HEK293 (cell line): ENCODE results near the gene HSPA2.
A peak's percentile ranks its signal among the peaks of the same experiment; 100 is the strongest.

Source experiments
- BCL11A ChIP-seq: fragments of 450-650 bp; formaldehyde crosslinking; IDR thresholded peaks from 2 replicates; pipeline ENCODE4 v1.5.1; 2016; ENCODE audit warnings: low read depth, missing biosample characterization, missing genetic modification characterization
- FEZF1 ChIP-seq: fragments of 450-650 bp; formaldehyde crosslinking; IDR thresholded peaks from 2 replicates; pipeline ENCODE4 v1.5.1; 2016; ENCODE audit warnings: missing biosample characterization, missing genetic modification characterization
- GLIS2 ChIP-seq: fragments of 450-650 bp; formaldehyde crosslinking; IDR thresholded peaks from 2 replicates; pipeline ENCODE4 v1.5.1; 2016; ENCODE audit warnings: missing biosample characterization, missing genetic modification characterization
- KLF7 ChIP-seq: fragments of 450-650 bp; formaldehyde crosslinking; IDR thresholded peaks from 2 replicates; pipeline ENCODE4 v1.5.1; 2016; ENCODE audit warnings: missing biosample characterization, missing genetic modification characterization, borderline replicate concordance
- OVOL3 ChIP-seq: fragments of 450-650 bp; formaldehyde crosslinking; IDR thresholded peaks from 2 replicates; pipeline ENCODE4 v1.5.1; 2016; ENCODE audit warnings: missing biosample characterization, missing genetic modification characterization
- ZFHX2 ChIP-seq: fragments of 450-650 bp; formaldehyde crosslinking; conservative IDR thresholded peaks from 2 replicates; pipeline ENCODE4 v1.5.1; 2016; ENCODE audit warnings: missing biosample characterization, missing genetic modification characterization
- ZNF140 ChIP-seq: fragments of 450-650 bp; formaldehyde crosslinking; IDR thresholded peaks from 2 replicates; pipeline ENCODE4 v1.5.1; 2016; ENCODE audit warnings: missing biosample characterization, missing genetic modification characterization
- ZNF214 ChIP-seq: fragments of 450-650 bp; formaldehyde crosslinking; IDR thresholded peaks from 2 replicates; pipeline ENCODE4 v1.5.1; 2017; ENCODE audit warnings: missing biosample characterization, mild to moderate bottlenecking, missing genetic modification characterization, borderline replicate concordance
- ZNF350 ChIP-seq: fragments of 450-650 bp; formaldehyde crosslinking; IDR thresholded peaks from 2 replicates; pipeline ENCODE4 v1.5.0; 2017; ENCODE audit warnings: missing biosample characterization, mild to moderate bottlenecking, missing genetic modification characterization
- ZNF366 ChIP-seq: fragments of 450-650 bp; formaldehyde crosslinking; conservative IDR thresholded peaks from 2 replicates; pipeline ENCODE4 v1.5.1; 2016; ENCODE audit warnings: missing biosample characterization, missing genetic modification characterization
- ZNF473 ChIP-seq: fragments of 450-650 bp; formaldehyde crosslinking; IDR thresholded peaks from 2 replicates; pipeline ENCODE4 v1.5.1; 2017; ENCODE audit warnings: missing biosample characterization, missing genetic modification characterization
- ZNF600 ChIP-seq: fragments of 450-650 bp; formaldehyde crosslinking; IDR thresholded peaks from 2 replicates; pipeline ENCODE4 v1.5.1; 2016; ENCODE audit warnings: missing biosample characterization, missing genetic modification characterization
- ZNF610 ChIP-seq: fragments of 450-650 bp; formaldehyde crosslinking; IDR thresholded peaks from 2 replicates; pipeline ENCODE4 v1.5.1; 2016; ENCODE audit warnings: missing biosample characterization, missing genetic modification characterization, borderline replicate concordance
- ZNF629 ChIP-seq: fragments of 450-650 bp; formaldehyde crosslinking; IDR thresholded peaks from 2 replicates; pipeline ENCODE4 v1.5.1; 2017; ENCODE audit warnings: missing biosample characterization, missing genetic modification characterization
- ZNF777 ChIP-seq: fragments of 450-650 bp; formaldehyde crosslinking; IDR thresholded peaks from 2 replicates; pipeline ENCODE4 v1.5.1; 2017; ENCODE audit warnings: missing biosample characterization, missing genetic modification characterization, borderline replicate concordance
- ZSCAN30 ChIP-seq: fragments of 450-650 bp; IDR thresholded peaks from 2 replicates; pipeline ENCODE4 v1.5.1; 2018; ENCODE audit warnings: missing biosample characterization, mild to moderate bottlenecking, missing genetic modification characterization, moderate library complexity
- TF ChIP-seq, protein P1 (sequence below): fragments of 450-650 bp; formaldehyde crosslinking; IDR thresholded peaks from 2 replicates; pipeline ENCODE4 v1.5.1; 2016; ENCODE audit warnings: missing biosample characterization, missing genetic modification characterization
- TF ChIP-seq, protein P2 (sequence below): fragments of 450-650 bp; formaldehyde crosslinking; IDR thresholded peaks from 2 replicates; pipeline ENCODE4 v1.5.1; 2016; ENCODE audit warnings: missing biosample characterization, missing genetic modification characterization
- TF ChIP-seq, protein P3 (sequence below): fragments of 450-650 bp; formaldehyde crosslinking; IDR thresholded peaks from 2 replicates; pipeline ENCODE4 v1.5.1; 2016; ENCODE audit warnings: missing biosample characterization, missing genetic modification characterization
- TF ChIP-seq, protein P4 (sequence below): fragments of 450-650 bp; formaldehyde crosslinking; IDR thresholded peaks from 2 replicates; pipeline ENCODE4 v1.5.1; 2016; ENCODE audit warnings: missing biosample characterization, missing genetic modification characterization
- TF ChIP-seq, protein P5 (sequence below): fragments of 450-650 bp; formaldehyde crosslinking; IDR thresholded peaks from 2 replicates; pipeline ENCODE4 v1.5.1; 2016; ENCODE audit warnings: missing biosample characterization, missing genetic modification characterization
- TF ChIP-seq, protein P6 (sequence below): fragments of 450-650 bp; formaldehyde crosslinking; conservative IDR thresholded peaks from 2 replicates; pipeline ENCODE4 v1.5.1; 2016; ENCODE audit warnings: low read depth, missing biosample characterization, missing genetic modification characterization

Gene HSPA2

DNA sequence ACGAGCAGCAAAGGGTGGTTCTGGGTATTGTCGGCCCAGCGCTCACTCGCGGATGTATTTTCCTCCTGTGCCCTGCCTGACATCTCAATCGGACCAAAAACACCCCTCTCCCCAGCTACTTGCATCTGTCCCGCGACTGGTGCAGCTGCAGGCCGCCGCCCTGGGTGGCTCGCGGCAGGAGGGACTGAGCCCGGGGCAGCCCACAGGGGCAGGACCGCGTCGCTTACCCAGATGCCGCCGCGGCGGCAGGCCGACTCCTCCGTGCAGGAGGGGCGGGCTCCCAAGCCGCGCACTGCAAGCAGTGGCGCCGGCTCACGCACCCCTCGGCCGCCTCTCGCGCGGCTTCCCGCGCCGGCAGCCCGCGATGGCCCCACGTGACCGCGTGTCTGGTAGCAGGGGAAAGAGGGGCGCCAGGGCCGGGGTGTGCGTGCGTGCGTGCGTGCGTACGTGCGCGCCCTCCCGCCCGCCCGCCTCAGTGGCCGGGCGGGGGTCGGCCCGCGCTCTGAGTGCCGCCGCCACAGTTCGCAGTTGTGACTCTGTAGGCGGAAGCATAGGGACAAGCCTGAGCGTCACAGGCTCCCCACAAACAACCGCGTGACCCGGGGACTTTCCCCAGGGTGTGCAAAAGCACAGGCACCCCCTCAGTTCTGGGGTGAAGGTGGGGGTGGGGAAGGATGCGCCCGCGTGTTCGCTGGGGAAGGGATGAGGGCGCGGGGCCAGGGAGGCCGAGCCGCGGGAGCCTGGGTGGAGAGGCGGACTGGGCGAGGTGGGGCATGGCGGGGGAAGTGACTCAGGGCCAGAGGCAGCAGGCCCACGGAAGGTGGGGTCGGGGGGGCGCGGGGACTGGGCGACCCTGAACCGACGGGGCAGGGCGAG lies 36.9 kb upstream of the HSPA2 start, which contains the start of gene ZBTB25 (continued):
- TF ChIP-seq ZNF777 (tag by site-specific recombination), result 0 out of 2 replicates have a peak, but pooled peaks have one; percentile 15
- no peak for TF ChIP-seq ZNF473 (tag by site-specific recombination)
- peak; percentile 84 for TF ChIP-seq ZFHX2 (tag by site-specific recombination)
- peak; percentile 55; the same call in 1 of the 2 replicates for TF ChIP-seq KLF7
- TF ChIP-seq, protein P1, sequence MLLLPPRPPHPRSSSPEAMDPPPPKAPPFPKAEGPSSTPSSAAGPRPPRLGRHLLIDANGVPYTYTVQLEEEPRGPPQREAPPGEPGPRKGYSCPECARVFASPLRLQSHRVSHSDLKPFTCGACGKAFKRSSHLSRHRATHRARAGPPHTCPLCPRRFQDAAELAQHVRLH (tag by site-specific recombination), result 0 out of 2 replicates have a peak, but pooled peaks have one; percentile 49
- TF ChIP-seq, protein P2, sequence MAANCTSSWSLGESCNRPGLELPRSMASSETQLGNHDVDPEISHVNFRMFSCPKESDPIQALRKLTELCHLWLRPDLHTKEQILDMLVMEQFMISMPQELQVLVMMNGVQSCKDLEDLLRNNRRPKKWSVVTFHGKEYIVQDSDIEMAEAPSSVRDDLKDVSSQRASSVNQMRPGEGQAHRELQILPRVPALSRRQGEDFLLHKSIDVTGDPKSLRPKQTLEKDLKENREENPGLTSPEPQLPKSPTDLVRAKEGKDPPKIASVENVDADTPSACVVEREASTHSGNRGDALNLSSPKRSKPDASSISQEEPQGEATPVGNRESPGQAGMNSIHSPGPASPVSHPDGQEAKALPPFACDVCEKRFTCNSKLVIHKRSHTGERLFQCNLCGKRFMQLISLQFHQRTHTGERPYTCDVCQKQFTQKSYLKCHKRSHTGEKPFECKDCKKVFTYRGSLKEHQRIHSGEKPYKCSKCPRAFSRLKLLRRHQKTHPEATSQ, result peak; percentile 68; the same call in 1 of the 2 replicates
- no peak for TF ChIP-seq ZNF350 (tag by site-specific recombination)
- TF ChIP-seq GLIS2 (tag by site-specific recombination), result peak; percentile 26; the same call in 1 of the 2 replicates
- TF ChIP-seq, protein P3, sequence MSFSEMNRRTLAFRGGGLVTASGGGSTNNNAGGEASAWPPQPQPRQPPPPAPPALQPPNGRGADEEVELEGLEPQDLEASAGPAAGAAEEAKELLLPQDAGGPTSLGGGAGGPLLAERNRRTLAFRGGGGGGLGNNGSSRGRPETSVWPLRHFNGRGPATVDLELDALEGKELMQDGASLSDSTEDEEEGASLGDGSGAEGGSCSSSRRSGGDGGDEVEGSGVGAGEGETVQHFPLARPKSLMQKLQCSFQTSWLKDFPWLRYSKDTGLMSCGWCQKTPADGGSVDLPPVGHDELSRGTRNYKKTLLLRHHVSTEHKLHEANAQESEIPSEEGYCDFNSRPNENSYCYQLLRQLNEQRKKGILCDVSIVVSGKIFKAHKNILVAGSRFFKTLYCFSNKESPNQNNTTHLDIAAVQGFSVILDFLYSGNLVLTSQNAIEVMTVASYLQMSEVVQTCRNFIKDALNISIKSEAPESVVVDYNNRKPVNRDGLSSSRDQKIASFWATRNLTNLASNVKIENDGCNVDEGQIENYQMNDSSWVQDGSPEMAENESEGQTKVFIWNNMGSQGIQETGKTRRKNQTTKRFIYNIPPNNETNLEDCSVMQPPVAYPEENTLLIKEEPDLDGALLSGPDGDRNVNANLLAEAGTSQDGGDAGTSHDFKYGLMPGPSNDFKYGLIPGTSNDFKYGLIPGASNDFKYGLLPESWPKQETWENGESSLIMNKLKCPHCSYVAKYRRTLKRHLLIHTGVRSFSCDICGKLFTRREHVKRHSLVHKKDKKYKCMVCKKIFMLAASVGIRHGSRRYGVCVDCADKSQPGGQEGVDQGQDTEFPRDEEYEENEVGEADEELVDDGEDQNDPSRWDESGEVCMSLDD (tag by site-specific recombination), result no peak; the same call in none of the 2 replicates
- TF ChIP-seq, protein P4, sequence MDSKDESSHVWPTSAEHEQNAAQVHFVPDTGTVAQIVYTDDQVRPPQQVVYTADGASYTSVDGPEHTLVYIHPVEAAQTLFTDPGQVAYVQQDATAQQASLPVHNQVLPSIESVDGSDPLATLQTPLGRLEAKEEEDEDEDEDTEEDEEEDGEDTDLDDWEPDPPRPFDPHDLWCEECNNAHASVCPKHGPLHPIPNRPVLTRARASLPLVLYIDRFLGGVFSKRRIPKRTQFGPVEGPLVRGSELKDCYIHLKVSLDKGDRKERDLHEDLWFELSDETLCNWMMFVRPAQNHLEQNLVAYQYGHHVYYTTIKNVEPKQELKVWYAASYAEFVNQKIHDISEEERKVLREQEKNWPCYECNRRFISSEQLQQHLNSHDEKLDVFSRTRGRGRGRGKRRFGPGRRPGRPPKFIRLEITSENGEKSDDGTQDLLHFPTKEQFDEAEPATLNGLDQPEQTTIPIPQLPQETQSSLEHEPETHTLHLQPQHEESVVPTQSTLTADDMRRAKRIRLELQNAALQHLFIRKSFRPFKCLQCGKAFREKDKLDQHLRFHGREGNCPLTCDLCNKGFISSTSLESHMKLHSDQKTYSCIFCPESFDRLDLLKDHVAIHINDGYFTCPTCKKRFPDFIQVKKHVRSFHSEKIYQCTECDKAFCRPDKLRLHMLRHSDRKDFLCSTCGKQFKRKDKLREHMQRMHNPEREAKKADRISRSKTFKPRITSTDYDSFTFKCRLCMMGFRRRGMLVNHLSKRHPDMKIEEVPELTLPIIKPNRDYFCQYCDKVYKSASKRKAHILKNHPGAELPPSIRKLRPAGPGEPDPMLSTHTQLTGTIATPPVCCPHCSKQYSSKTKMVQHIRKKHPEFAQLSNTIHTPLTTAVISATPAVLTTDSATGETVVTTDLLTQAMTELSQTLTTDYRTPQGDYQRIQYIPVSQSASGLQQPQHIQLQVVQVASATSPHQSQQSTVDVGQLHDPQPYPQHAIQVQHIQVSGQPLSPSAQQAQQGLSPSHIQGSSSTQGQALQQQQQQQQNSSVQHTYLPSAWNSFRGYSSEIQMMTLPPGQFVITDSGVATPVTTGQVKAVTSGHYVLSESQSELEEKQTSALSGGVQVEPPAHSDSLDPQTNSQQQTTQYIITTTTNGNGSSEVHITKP (tag by site-specific recombination), result peak; percentile 94
- TF ChIP-seq, protein P5, sequence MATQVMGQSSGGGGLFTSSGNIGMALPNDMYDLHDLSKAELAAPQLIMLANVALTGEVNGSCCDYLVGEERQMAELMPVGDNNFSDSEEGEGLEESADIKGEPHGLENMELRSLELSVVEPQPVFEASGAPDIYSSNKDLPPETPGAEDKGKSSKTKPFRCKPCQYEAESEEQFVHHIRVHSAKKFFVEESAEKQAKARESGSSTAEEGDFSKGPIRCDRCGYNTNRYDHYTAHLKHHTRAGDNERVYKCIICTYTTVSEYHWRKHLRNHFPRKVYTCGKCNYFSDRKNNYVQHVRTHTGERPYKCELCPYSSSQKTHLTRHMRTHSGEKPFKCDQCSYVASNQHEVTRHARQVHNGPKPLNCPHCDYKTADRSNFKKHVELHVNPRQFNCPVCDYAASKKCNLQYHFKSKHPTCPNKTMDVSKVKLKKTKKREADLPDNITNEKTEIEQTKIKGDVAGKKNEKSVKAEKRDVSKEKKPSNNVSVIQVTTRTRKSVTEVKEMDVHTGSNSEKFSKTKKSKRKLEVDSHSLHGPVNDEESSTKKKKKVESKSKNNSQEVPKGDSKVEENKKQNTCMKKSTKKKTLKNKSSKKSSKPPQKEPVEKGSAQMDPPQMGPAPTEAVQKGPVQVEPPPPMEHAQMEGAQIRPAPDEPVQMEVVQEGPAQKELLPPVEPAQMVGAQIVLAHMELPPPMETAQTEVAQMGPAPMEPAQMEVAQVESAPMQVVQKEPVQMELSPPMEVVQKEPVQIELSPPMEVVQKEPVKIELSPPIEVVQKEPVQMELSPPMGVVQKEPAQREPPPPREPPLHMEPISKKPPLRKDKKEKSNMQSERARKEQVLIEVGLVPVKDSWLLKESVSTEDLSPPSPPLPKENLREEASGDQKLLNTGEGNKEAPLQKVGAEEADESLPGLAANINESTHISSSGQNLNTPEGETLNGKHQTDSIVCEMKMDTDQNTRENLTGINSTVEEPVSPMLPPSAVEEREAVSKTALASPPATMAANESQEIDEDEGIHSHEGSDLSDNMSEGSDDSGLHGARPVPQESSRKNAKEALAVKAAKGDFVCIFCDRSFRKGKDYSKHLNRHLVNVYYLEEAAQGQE, result no peak; the same call in 1 of the 2 replicates
- no peak for TF ChIP-seq ZNF140 (tag by site-specific recombination)
- no peak for TF ChIP-seq FEZF1
- TF ChIP-seq ZSCAN30 (tag by site-specific recombination), result peak; percentile 4; the same call in 1 of the 2 replicates
- peak; percentile 66; the same call in 1 of the 2 replicates for TF ChIP-seq BCL11A (tag by site-specific recombination)
- peak; percentile 59; the same call in 1 of the 2 replicates for TF ChIP-seq ZNF600 (tag by site-specific recombination)
- TF ChIP-seq ZNF610, result peak; percentile 56; the same call in 1 of the 2 replicates
- TF ChIP-seq, protein P6, sequence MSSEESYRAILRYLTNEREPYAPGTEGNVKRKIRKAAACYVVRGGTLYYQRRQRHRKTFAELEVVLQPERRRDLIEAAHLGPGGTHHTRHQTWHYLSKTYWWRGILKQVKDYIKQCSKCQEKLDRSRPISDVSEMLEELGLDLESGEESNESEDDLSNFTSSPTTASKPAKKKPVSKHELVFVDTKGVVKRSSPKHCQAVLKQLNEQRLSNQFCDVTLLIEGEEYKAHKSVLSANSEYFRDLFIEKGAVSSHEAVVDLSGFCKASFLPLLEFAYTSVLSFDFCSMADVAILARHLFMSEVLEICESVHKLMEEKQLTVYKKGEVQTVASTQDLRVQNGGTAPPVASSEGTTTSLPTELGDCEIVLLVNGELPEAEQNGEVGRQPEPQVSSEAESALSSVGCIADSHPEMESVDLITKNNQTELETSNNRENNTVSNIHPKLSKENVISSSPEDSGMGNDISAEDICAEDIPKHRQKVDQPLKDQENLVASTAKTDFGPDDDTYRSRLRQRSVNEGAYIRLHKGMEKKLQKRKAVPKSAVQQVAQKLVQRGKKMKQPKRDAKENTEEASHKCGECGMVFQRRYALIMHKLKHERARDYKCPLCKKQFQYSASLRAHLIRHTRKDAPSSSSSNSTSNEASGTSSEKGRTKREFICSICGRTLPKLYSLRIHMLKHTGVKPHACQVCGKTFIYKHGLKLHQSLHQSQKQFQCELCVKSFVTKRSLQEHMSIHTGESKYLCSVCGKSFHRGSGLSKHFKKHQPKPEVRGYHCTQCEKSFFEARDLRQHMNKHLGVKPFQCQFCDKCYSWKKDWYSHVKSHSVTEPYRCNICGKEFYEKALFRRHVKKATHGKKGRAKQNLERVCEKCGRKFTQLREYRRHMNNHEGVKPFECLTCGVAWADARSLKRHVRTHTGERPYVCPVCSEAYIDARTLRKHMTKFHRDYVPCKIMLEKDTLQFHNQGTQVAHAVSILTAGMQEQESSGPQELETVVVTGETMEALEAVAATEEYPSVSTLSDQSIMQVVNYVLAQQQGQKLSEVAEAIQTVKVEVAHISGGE, result no peak; the same call in 1 of the 2 replicates
- peak; percentile 33; the same call in 1 of the 2 replicates for TF ChIP-seq ZNF629 (tag by site-specific recombination)
- no peak; the same call in 1 of the 2 replicates for TF ChIP-seq ZNF366 (tag by site-specific recombination)
- no peak for TF ChIP-seq ZNF214 (tag by site-specific recombination)
- 0 out of 2 replicates have a peak, but pooled peaks have one; percentile 11 for TF ChIP-seq OVOL3
